MM.1S (cell line): ENCODE measurements around the gene PDPK1.
"Not testable (repeated sequence)": the region's sequence is repeated elsewhere in the genome, so short reads cannot be mapped to it uniquely, and the experiment has no call there.

Experiments
- CTCF ChIP-seq: fragments of 300-600 bp; sonication (generic); IDR thresholded peaks from 2 replicates; pipeline ENCODE4 v1.5.1; 2016; ENCODE audit warnings: antibody characterized with exemption, low read length, mixed read lengths
- EZH2 ChIP-seq: fragments of 300-600 bp; sonication (generic); optimal IDR thresholded peaks from 2 replicates; pipeline ENCODE3; 2017; ENCODE audit warnings: low read depth, mild to moderate bottlenecking, antibody characterized with exemption, low read length, mixed read lengths

GRCh38 chr16:2575839-2576238 lies 38.0 kb downstream of the PDPK1 start:
- not testable (repeated sequence) for TF ChIP-seq CTCF, EZH2
